ENCODE results near the gene RWDD3. TPM values are rescaled to one million over a fixed set of nuclear protein-coding genes. Genes with fewer than 3 reads are reported as not detected.

The RWDD3 gene, protein sequence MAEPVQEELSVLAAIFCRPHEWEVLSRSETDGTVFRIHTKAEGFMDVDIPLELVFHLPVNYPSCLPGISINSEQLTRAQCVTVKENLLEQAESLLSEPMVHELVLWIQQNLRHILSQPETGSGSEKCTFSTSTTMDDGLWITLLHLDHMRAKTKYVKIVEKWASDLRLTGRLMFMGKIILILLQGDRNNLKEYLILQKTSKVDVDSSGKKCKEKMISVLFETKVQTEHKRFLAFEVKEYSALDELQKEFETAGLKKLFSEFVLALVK
- total RNA-seq: 10 to 100 TPM; 17.9 to 22.6 TPM

DNA sequence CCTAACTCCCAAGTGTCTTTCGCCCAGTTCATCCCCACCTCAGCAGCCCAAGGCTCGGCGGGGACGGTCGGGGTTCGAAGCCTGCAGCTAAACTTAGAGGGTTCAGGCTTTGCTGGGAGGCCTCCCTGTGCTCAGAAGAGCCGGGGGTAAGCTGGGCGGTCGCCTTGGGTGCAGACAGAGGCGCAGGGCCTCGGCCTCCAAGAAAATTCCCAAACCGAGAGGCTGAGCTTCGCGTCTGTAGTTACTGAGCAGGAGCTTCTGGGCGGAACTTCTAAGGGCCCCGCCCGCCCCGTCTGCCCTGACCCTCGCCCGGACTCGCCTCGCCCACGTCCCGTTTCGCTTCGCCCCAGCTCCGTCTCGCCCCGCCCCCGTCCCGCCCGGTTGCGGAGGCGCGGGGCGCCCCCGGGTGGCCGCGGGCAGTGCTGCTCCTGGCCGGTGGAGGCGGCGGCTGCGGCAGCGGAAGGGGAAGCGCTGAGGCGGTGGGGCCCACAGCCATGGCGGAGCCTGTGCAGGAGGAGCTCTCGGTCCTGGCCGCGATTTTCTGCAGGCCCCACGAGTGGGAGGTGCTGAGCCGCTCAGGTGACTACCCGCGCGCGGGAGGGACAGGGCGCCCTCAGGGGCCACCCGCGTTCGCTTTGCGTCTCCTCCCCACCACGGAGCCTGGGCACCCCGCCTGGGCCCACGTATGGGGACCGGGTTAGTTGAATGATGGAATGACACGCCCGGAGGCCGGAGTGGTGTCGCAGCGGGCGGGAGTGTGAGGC is at the start of gene RWDD3:
Gene RWDD3, plus strand, starts transcription at position 474 of the 764 bp plus-strand sequence. Its CDS starts 21 bp downstream, at position 495.

Other genes starting within 250 kb of the RWDD3 start
- 1 to 10 TPM; 1.3 to 1.7 TPM for gene ALG14, start 161.3 kb upstream of the RWDD3 start, total RNA-seq
- 1 to 10 TPM; 5.9 to 6.0 TPM for gene TLCD4, start 116.9 kb upstream of the RWDD3 start, total RNA-seq

Data from melanocyte of skin (primary cell).